Activated CD4-positive, alpha-beta T cell treated with anti-CD3 and anti-CD28 coated beads, Interleukin-2, amount 50 U/mL, for 4 hours (primary cell): ENCODE measurements around the gene GALNTL6.
"Not testable (repeated sequence)": the region's sequence is repeated elsewhere in the genome, so short reads cannot be mapped to it uniquely, and the experiment has no call there.

ENCODE experiments used
- DNase-seq, 2 experiments: peaks; one replicate each; pipeline ENCODE4 v3.0.0-alpha.2; 2020

The GALNTL6 gene

GRCh38 chr4:172776203-172776861 lies 963.1 kb downstream of the GALNTL6 start:
- no peak for DNase-seq

- DNase-seq = no peak
Measured at GRCh38 chr4:172777729-172778431, 964.7 kb downstream of the GALNTL6 start.

- no peak for DNase-seq
Measured at GRCh38 chr4:172778583-172778982, 965.4 kb downstream of the GALNTL6 start.

GRCh38 chr4:172780566-172781081 lies 967.4 kb downstream of the GALNTL6 start:
- DNase-seq = no peak

- no peak for DNase-seq
Measured at GRCh38 chr4:172785613-172786012, 972.4 kb downstream of the GALNTL6 start.

GRCh38 chr4:172786039-172786792 lies 973.0 kb downstream of the GALNTL6 start:
- no peak for DNase-seq

- no peak for DNase-seq
Measured at GRCh38 chr4:172787111-172787510, 973.9 kb downstream of the GALNTL6 start.

GRCh38 chr4:172791841-172792240 lies 978.6 kb downstream of the GALNTL6 start:
- DNase-seq = no peak

GRCh38 chr4:172793565-172794306 lies 980.5 kb downstream of the GALNTL6 start:
- DNase-seq = no peak

- no peak for DNase-seq
Measured at GRCh38 chr4:172794307-172794703, 981.1 kb downstream of the GALNTL6 start.

GRCh38 chr4:172797281-172797680 lies 984.1 kb downstream of the GALNTL6 start:
- DNase-seq = not testable (repeated sequence)

- DNase-seq = no peak
Measured at GRCh38 chr4:172802032-172802431, 988.8 kb downstream of the GALNTL6 start.

- no peak for DNase-seq
Measured at GRCh38 chr4:172806841-172807240, 993.6 kb downstream of the GALNTL6 start.

GRCh38 chr4:172808196-172808595 lies 995.0 kb downstream of the GALNTL6 start:
- DNase-seq = no peak

GRCh38 chr4:172809319-172809718 lies 996.1 kb downstream of the GALNTL6 start:
- no peak for DNase-seq

GRCh38 chr4:172813359-172813923 lies 1000.2 kb downstream of the GALNTL6 start:
- no peak for DNase-seq

GRCh38 chr4:172815499-172816164 lies 1002.4 kb downstream of the GALNTL6 start:
- DNase-seq = no peak

- DNase-seq = no peak
Measured at GRCh38 chr4:172818901-172819300, 1005.7 kb downstream of the GALNTL6 start.

- DNase-seq = no peak
Measured at GRCh38 chr4:172819353-172819752, 1006.1 kb downstream of the GALNTL6 start.

- no peak for DNase-seq
Measured at GRCh38 chr4:172822331-172822730, 1009.1 kb downstream of the GALNTL6 start.

GRCh38 chr4:172826346-172826745 lies 1013.1 kb downstream of the GALNTL6 start:
- DNase-seq = no peak

- DNase-seq = no peak
Measured at GRCh38 chr4:172826861-172827260, 1013.7 kb downstream of the GALNTL6 start.
